KOPT-K1 (cell line): Measurements from ENCODE around the gene ADGRG2.
"Not testable (repeated sequence)": the region's sequence is repeated elsewhere in the genome, so short reads cannot be mapped to it uniquely, and the experiment has no call there.

Experiments used
- H3K27ac ChIP-seq: fragments of 200-600 bp; sonication (generic); 2 replicates; pipeline ENCODE4 v1.5.1; 2016; ENCODE audit warnings: antibody characterized with exemption, mild to moderate bottlenecking, low read depth, low read length; ENCODE audit not compliant: poor library complexity, severe bottlenecking
- H3K36me3 ChIP-seq: fragments of 200-600 bp; sonication (generic); 2 replicates; pipeline ENCODE4 v1.5.1; 2017; ENCODE audit warnings: antibody characterized with exemption, mild to moderate bottlenecking, low read length, moderate library complexity; ENCODE audit not compliant: insufficient read depth
- H3K9me3 ChIP-seq: fragments of 200-600 bp; sonication (generic); 2 replicates; pipeline ENCODE4 v1.5.1; 2017; ENCODE audit warnings: antibody characterized with exemption, low read length, mild to moderate bottlenecking; ENCODE audit not compliant: insufficient read depth, poor library complexity, severe bottlenecking

ADGRG2 gene

GRCh38 chrX:19107035-19107434 lies 15.2 kb downstream of the ADGRG2 start:
- Histone ChIP-seq H3K9me3 (no peaks in the 10 kb centered on the region), H3K36me3 (no peaks in the 10 kb centered on the region), H3K27ac (no peak overlapping the region)

GRCh38 chrX:19100586-19100985 lies 21.7 kb downstream of the ADGRG2 start:
- Histone ChIP-seq H3K9me3 (no peaks in the 10 kb centered on the region), H3K27ac (no peak overlapping the region), H3K36me3 (no peaks in the 10 kb centered on the region)

GRCh38 chrX:19097553-19098283 lies 24.6 kb downstream of the ADGRG2 start:
- no peaks in the 10 kb centered on the region for H3K36me3 ChIP-seq
- H3K9me3 ChIP-seq, result no peaks in the 10 kb centered on the region
- no peak overlapping the region for H3K27ac ChIP-seq

- no peaks in the 10 kb centered on the region for H3K9me3 ChIP-seq
- no peaks in the 10 kb centered on the region for H3K36me3 ChIP-seq
- no peak overlapping the region for H3K27ac ChIP-seq
These were observed 25.7 kb downstream of the ADGRG2 start for GRCh38 chrX:19096586-19096985.

- no peaks in the 10 kb centered on the region for H3K9me3 ChIP-seq
- H3K27ac ChIP-seq, result no peak overlapping the region
These were observed 27.6 kb downstream of the ADGRG2 start for GRCh38 chrX:19094654-19095053.

GRCh38 chrX:19091596-19091995 lies 30.7 kb downstream of the ADGRG2 start:
- Histone ChIP-seq H3K36me3 (no peaks in the 10 kb centered on the region), H3K9me3 (no peaks in the 10 kb centered on the region), H3K27ac (no peak overlapping the region)

More at GRCh38 chrX:19094654-19095053, 27.6 kb downstream of the ADGRG2 start:
- no peaks in the 10 kb centered on the region for H3K36me3 ChIP-seq

GRCh38 chrX:19089555-19090040 lies 32.7 kb downstream of the ADGRG2 start:
- Histone ChIP-seq H3K9me3 (no peaks in the 10 kb centered on the region), H3K27ac (no peak overlapping the region)

GRCh38 chrX:19086102-19086772 lies 36.0 kb downstream of the ADGRG2 start:
- no peaks in the 10 kb centered on the region for H3K9me3 ChIP-seq
- H3K27ac ChIP-seq, result no peak overlapping the region

More at GRCh38 chrX:19089555-19090040, 32.7 kb downstream of the ADGRG2 start:
- no peaks in the 10 kb centered on the region for H3K36me3 ChIP-seq

GRCh38 chrX:19085666-19086065 lies 36.6 kb downstream of the ADGRG2 start:
- Histone ChIP-seq H3K27ac (no peak overlapping the region), H3K9me3 (no peaks in the 10 kb centered on the region), H3K36me3 (no peaks in the 10 kb centered on the region)

More at GRCh38 chrX:19086102-19086772, 36.0 kb downstream of the ADGRG2 start:
- no peaks in the 10 kb centered on the region for H3K36me3 ChIP-seq

GRCh38 chrX:19075754-19076153 lies 46.5 kb downstream of the ADGRG2 start:
- H3K27ac ChIP-seq, result no peak overlapping the region
- H3K9me3 ChIP-seq, result no peaks in the 10 kb centered on the region
- H3K36me3 ChIP-seq, result no peaks in the 10 kb centered on the region

- Histone ChIP-seq H3K9me3 (no peaks in the 10 kb centered on the region), H3K27ac (no peak overlapping the region), H3K36me3 (no peaks in the 10 kb centered on the region)
These were observed 49.9 kb downstream of the ADGRG2 start for GRCh38 chrX:19072372-19072771.

- Histone ChIP-seq H3K9me3 (no peaks in the 10 kb centered on the region), H3K27ac (no peak overlapping the region), H3K36me3 (no peaks in the 10 kb centered on the region)
These were observed 51.7 kb downstream of the ADGRG2 start for GRCh38 chrX:19070555-19070994.

GRCh38 chrX:19066987-19067386 lies 55.3 kb downstream of the ADGRG2 start:
- H3K9me3 ChIP-seq, H3K27ac ChIP-seq, H3K36me3 ChIP-seq: not testable (repeated sequence)

- no peaks in the 10 kb centered on the region for H3K9me3 ChIP-seq
- no peaks in the 10 kb centered on the region for H3K36me3 ChIP-seq
- no peak overlapping the region for H3K27ac ChIP-seq
These were observed 56.7 kb downstream of the ADGRG2 start for GRCh38 chrX:19065535-19065934.

- Histone ChIP-seq H3K27ac (no peak overlapping the region), H3K36me3 (no peaks in the 10 kb centered on the region), H3K9me3 (no peaks in the 10 kb centered on the region)
These were observed 58.1 kb downstream of the ADGRG2 start for GRCh38 chrX:19064175-19064574.
